Measurements from ENCODE around the gene GAS5.
A peak's percentile ranks its signal among the peaks of the same experiment; 100 is the strongest.

GAS5 gene

DNA sequence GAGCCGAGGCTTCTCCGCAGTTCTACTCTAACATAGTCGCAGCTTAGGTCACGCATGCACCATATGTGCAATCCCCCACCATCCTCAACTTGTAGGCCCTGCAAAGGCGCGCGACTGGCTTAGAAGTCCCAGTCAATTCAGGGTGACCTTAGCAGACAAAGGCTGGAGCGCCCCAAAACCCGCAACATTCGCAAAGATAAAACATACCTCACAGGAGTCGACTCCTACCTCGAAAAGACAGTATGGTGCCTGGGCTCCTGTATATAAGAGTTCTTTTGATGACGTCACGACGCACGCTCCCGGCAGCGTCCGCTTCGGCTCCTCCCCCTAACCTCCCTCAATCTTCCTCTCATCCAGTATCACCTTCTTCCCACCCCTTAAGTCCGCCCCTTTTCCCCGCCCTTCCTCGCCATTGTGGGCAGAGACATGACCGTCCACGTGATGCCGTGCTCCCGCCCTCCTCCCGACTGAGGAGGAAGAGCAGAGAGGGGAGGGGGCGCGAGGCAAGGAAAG, at the start of gene GAS5:
Gene GAS5, minus strand, starts transcription at position 237 of the 513 bp plus-strand sequence.
- Histone ChIP-seq H3K9ac (ENCODE audit: low read length) (peak within 1 kb of the TSS; percentile 99), H3K36me3 (ENCODE audit: control insufficient read depth, low read depth, low read length) (peaks cover 57% of the 10 kb centered on the region), H3K27me3 (ENCODE audit: control insufficient read depth, insufficient read depth, low read length) (no peaks in the 10 kb centered on the region), H3K27ac (ENCODE audit: low read length) (peak within 1 kb of the TSS; percentile 94), H3K4me1 (ENCODE audit: control insufficient read depth, low read depth, low read length) (peaks cover 15% of the 10 kb centered on the region), H3K4me3 (ENCODE audit: low read length) (peak within 1 kb of the TSS; percentile 100), H3K9me3 (ENCODE audit: control insufficient read depth, low read depth, low read length) (peaks cover 4% of the 10 kb centered on the region)

DNA sequence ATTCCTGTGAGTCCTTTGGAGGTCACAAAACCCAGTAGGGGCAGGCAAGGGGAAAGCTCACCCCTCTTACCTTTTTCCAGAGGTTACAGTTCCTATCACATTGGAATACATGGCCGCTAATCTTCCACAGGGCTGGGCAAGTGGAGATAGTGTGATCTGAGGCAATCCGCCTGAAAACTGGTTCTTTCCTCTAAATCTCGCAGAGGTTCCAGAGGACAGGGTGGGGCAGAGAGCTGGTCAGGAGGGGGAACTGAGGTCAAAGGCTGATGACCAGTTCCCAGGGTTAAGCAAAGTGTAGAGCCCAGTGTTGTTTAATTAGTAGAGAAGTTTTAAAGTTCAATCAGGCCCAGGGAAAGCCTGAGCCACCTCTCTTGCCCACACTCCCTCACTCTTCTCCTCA, 49.4 kb upstream of the GAS5 start, which contains the start of gene SERPINC1:
Gene SERPINC1, minus strand, starts transcription at position 179 of the 400 bp plus-strand sequence. Its CDS starts 68 bp downstream, at position 111.
- H3K9me3 ChIP-seq (ENCODE audit: control insufficient read depth, low read depth, low read length), result no peaks in the 10 kb centered on the region
- H3K4me3 ChIP-seq (ENCODE audit: low read length), result no peak within 1 kb of the TSS

DNA sequence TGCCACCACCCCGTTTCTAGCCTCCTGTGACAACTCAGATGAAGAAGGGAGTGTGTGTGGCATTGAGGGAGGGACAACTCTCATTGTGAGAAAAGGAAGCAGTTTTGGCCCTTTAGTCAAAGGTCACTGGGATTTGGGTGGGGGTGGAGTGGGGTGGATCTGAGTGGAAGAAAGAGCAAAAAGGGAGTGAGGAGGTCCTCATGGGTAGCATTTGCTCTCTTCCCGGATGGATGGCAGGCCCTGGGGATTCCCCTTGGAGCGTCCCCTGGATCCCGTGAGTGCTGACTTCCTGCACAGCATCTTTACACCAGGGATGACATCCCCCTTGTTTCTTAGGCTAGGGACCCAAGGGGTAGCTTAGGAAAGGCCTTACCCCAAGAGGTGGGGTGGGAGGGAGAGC, 48.9 kb upstream of the GAS5 start:
- Histone ChIP-seq H3K27me3 (ENCODE audit: control insufficient read depth, insufficient read depth, low read length) (no peaks in the 10 kb centered on the region), H3K9me3 (ENCODE audit: control insufficient read depth, low read depth, low read length) (no peaks in the 10 kb centered on the region), H3K9ac (ENCODE audit: low read length) (no peak overlapping the region), H3K27ac (ENCODE audit: low read length) (no peak overlapping the region), H3K36me3 (ENCODE audit: control insufficient read depth, low read depth, low read length) (no peaks in the 10 kb centered on the region), H3K4me3 (ENCODE audit: low read length) (no peak overlapping the region), H3K4me1 (ENCODE audit: control insufficient read depth, low read depth, low read length) (no peaks in the 10 kb centered on the region)

More for the DNA sequence above, 49.4 kb upstream of the GAS5 start, which contains the start of gene SERPINC1:
- Histone ChIP-seq H3K4me1 (ENCODE audit: control insufficient read depth, low read depth, low read length) (no peaks in the 10 kb centered on the region), H3K36me3 (ENCODE audit: control insufficient read depth, low read depth, low read length) (no peaks in the 10 kb centered on the region), H3K9ac (ENCODE audit: low read length) (no peak within 1 kb of the TSS), H3K27me3 (ENCODE audit: control insufficient read depth, insufficient read depth, low read length) (no peaks in the 10 kb centered on the region), H3K27ac (ENCODE audit: low read length) (no peak within 1 kb of the TSS)

DNA sequence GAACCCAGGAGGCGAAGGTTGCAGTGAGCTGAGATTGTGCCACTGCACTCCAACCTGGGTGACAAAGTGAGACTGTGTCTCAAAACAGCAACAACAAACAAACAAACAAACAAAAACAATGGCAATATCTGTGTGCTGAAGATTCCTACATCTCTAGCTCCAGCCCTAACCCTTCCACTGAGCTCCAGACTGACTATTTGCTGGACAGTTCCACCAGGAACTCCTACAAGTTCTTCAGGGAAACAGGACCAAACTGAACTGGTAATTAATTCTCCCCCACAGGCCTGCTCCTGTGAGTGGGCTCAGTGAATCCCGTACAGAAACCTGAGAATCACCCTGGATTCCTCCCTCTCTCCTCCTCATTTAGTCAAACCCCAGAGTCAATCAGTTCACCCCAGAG, 47.8 kb upstream of the GAS5 start:
- Histone ChIP-seq H3K27me3 (ENCODE audit: control insufficient read depth, insufficient read depth, low read length) (no peaks in the 10 kb centered on the region), H3K4me1 (ENCODE audit: control insufficient read depth, low read depth, low read length) (no peaks in the 10 kb centered on the region), H3K4me3 (ENCODE audit: low read length) (no peak overlapping the region), H3K36me3 (ENCODE audit: control insufficient read depth, low read depth, low read length) (no peaks in the 10 kb centered on the region), H3K9ac (ENCODE audit: low read length) (no peak overlapping the region), H3K9me3 (ENCODE audit: control insufficient read depth, low read depth, low read length) (no peaks in the 10 kb centered on the region), H3K27ac (ENCODE audit: low read length) (no peak overlapping the region)

DNA sequence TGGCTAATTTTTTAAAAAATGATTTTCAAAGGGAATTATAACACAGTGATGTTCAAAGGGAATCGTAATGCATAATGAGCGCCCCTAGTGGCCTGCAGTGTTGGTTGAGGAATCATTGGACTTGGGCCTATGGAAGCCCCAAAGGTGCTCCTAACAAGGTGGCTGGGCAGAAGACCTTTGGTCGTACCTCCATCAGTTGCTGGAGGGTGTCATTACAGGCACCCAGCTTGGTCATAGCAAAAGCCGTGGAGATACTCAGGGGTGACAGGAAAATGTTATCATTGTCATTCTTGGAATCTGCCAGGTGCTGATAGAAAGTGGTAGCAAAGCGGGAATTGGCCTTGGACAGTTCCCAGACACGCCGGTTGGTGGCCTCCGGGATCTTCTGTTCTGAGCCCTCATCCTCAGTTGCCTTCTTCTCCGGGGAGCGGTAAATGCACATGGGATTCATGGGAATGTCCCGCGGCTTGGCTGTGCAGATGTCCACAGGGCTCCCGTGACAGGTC, 46.6 kb upstream of the GAS5 start:
- H3K4me3 ChIP-seq (ENCODE audit: low read length), result no peak overlapping the region
- H3K9me3 ChIP-seq (ENCODE audit: control insufficient read depth, low read depth, low read length), result no peaks in the 10 kb centered on the region
- no peaks in the 10 kb centered on the region for H3K36me3 ChIP-seq (ENCODE audit: control insufficient read depth, low read depth, low read length)
- H3K27me3 ChIP-seq (ENCODE audit: control insufficient read depth, insufficient read depth, low read length), result no peaks in the 10 kb centered on the region
- no peak overlapping the region for H3K27ac ChIP-seq (ENCODE audit: low read length)
- no peak overlapping the region for H3K9ac ChIP-seq (ENCODE audit: low read length)
- H3K4me1 ChIP-seq (ENCODE audit: control insufficient read depth, low read depth, low read length), result no peaks in the 10 kb centered on the region

DNA sequence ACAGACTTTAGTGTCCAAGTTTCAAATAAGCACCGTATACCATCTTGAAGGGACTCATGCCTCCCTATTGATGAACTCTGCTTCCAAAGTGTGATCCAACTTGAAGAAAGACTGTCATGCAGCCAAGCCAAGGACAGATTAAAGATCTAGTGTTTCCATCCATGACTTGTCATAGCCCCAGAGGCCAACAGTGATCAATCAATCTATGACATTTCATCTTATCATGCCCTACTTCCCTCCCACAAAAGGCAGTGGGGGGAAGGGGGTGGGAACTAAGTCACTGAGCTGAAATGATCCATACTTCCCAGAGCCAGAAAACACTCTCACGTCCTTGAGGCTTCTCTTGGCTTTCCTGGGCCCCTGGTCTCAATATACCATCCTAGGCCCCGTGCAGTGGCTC, 45.3 kb upstream of the GAS5 start:
- Histone ChIP-seq H3K36me3 (ENCODE audit: control insufficient read depth, low read depth, low read length) (no peaks in the 10 kb centered on the region), H3K4me1 (ENCODE audit: control insufficient read depth, low read depth, low read length) (no peaks in the 10 kb centered on the region), H3K27ac (ENCODE audit: low read length) (no peak overlapping the region), H3K9me3 (ENCODE audit: control insufficient read depth, low read depth, low read length) (no peaks in the 10 kb centered on the region), H3K9ac (ENCODE audit: low read length) (no peak overlapping the region), H3K27me3 (ENCODE audit: control insufficient read depth, insufficient read depth, low read length) (no peaks in the 10 kb centered on the region), H3K4me3 (ENCODE audit: low read length) (no peak overlapping the region)

DNA sequence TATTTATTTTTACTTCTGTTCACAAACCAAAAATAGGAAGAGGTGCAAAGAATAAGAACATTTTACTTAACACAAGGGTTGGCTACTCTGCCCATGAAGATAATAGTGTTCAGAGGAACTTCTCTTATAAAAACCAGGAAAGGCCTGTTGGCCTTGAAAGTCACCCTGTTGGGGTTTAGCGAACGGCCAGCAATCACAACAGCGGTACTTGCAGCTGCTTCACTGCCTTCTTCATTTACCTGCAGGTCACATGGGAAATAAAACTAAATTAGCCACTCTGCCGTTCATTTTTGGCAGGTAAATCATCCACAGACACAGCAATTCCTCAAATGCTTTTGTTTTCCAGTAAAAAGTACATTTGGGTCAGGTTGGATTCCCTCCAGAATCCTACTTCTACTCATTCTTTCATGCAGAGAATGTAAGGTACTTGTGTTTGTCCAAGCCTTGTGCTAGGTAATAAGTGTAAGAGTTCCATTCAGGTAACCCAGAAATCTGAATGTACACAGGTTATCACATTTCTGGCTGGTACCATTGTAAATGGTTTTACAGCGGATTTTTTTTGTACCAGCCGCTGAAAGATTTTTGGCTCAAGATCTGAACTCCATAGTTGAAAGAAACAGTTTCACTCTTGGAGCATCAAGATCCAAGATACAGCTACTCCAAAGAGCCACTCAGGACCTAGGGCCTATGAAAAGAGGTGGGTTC, 36.2 kb upstream of the GAS5 start:
- Histone ChIP-seq H3K27me3 (ENCODE audit: control insufficient read depth, insufficient read depth, low read length) (no peaks in the 10 kb centered on the region), H3K4me3 (ENCODE audit: low read length) (no peak overlapping the region), H3K27ac (ENCODE audit: low read length) (no peak overlapping the region), H3K9ac (ENCODE audit: low read length) (no peak overlapping the region), H3K9me3 (ENCODE audit: control insufficient read depth, low read depth, low read length) (no peaks in the 10 kb centered on the region), H3K4me1 (ENCODE audit: control insufficient read depth, low read depth, low read length) (peaks cover 19% of the 10 kb centered on the region), H3K36me3 (ENCODE audit: control insufficient read depth, low read depth, low read length) (no peaks in the 10 kb centered on the region)

DNA sequence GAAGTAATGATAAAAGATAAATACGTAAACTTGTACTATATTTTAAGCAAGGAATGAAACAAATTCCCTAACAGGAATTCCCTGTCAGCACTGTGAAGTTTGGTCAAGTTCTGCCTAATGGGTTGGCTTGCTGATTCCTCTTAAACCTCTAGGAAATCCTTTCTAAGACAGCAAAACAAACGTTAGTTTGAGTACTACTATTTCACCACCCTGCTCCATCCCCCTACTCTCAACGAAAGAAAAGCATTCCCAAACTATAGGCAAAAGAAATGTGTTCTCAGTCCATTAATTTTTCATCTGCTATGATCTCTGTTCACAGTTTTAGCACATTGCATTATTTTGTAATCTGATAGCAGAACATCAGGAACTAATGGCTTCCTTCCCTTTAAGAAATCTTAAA, 33.2 kb upstream of the GAS5 start:
- Histone ChIP-seq H3K27ac (ENCODE audit: low read length) (no peak overlapping the region), H3K4me3 (ENCODE audit: low read length) (no peak overlapping the region), H3K9me3 (ENCODE audit: control insufficient read depth, low read depth, low read length) (no peaks in the 10 kb centered on the region), H3K4me1 (ENCODE audit: control insufficient read depth, low read depth, low read length) (peaks cover 19% of the 10 kb centered on the region), H3K27me3 (ENCODE audit: control insufficient read depth, insufficient read depth, low read length) (no peaks in the 10 kb centered on the region), H3K36me3 (ENCODE audit: control insufficient read depth, low read depth, low read length) (no peaks in the 10 kb centered on the region), H3K9ac (ENCODE audit: low read length) (no peak overlapping the region)

DNA sequence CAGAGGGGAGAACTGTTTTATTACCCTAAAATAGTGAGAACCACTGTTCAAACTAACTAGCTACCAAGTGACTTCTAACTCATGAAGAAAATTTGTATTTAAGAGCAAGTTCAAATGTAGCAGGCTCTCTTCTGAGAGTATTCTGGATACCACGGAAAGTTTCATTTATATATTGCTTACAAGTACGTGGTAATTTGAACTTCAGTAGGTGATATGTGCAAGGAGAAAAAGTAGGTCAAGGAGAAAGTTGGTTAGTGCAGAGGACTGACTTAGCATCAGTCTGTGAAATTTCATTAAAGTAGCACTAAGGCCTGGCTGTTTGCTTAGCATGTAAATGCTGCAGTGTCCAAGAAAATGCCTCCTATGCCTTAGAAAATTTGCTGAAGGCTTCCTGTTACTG, 32.6 kb upstream of the GAS5 start:
- Histone ChIP-seq H3K27ac (ENCODE audit: low read length) (no peak overlapping the region), H3K4me3 (ENCODE audit: low read length) (no peak overlapping the region), H3K9me3 (ENCODE audit: control insufficient read depth, low read depth, low read length) (no peaks in the 10 kb centered on the region), H3K4me1 (ENCODE audit: control insufficient read depth, low read depth, low read length) (peaks cover 19% of the 10 kb centered on the region), H3K9ac (ENCODE audit: low read length) (no peak overlapping the region), H3K36me3 (ENCODE audit: control insufficient read depth, low read depth, low read length) (peaks cover 3% of the 10 kb centered on the region), H3K27me3 (ENCODE audit: control insufficient read depth, insufficient read depth, low read length) (no peaks in the 10 kb centered on the region)

DNA sequence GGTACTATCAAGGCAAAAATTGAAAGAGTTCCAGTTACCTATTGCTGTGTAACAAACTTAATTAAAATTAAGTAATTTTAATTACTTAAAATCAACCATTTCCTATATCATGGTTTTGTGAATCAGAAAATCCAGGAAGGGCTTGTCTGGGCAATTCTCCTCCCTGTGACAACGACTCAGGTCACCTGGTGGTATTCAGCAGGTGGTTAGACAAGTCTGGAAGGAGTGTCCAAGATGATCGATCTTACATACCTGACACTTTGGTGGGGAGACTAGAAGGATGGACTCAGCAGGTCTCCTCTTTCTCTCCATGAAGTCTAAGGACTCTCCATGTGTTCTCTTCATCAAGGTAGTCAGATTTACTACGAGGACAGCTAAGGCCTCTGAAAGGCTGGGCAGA, 26.4 kb upstream of the GAS5 start:
- Histone ChIP-seq H3K27me3 (ENCODE audit: control insufficient read depth, insufficient read depth, low read length) (no peaks in the 10 kb centered on the region), H3K36me3 (ENCODE audit: control insufficient read depth, low read depth, low read length) (peaks cover 3% of the 10 kb centered on the region), H3K27ac (ENCODE audit: low read length) (no peak overlapping the region), H3K9me3 (ENCODE audit: control insufficient read depth, low read depth, low read length) (no peaks in the 10 kb centered on the region), H3K4me3 (ENCODE audit: low read length) (no peak overlapping the region), H3K4me1 (ENCODE audit: control insufficient read depth, low read depth, low read length) (peaks cover 13% of the 10 kb centered on the region), H3K9ac (ENCODE audit: low read length) (no peak overlapping the region)

DNA sequence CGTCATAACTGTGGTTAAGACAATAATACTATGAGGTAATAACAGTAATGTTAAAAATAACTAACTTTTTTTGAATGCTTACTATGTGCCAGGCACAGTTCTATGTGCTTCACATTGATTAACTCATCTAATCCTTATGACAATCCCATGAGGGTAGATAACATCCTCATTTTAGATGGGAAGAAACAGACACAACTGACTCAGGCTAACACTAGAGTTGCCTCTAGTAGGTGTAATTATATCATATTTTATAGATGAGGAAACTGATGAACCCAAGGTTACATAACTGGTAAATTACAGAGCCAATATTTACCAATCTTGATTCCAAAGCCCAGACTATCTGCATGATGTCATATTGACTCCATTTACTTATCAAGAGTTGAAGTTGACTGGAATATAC, 25.8 kb upstream of the GAS5 start:
- Histone ChIP-seq H3K9me3 (ENCODE audit: control insufficient read depth, low read depth, low read length) (no peaks in the 10 kb centered on the region), H3K27ac (ENCODE audit: low read length) (no peak overlapping the region), H3K9ac (ENCODE audit: low read length) (no peak overlapping the region), H3K4me3 (ENCODE audit: low read length) (no peak overlapping the region), H3K4me1 (ENCODE audit: control insufficient read depth, low read depth, low read length) (peaks cover 19% of the 10 kb centered on the region), H3K27me3 (ENCODE audit: control insufficient read depth, insufficient read depth, low read length) (no peaks in the 10 kb centered on the region), H3K36me3 (ENCODE audit: control insufficient read depth, low read depth, low read length) (peaks cover 3% of the 10 kb centered on the region)

DNA sequence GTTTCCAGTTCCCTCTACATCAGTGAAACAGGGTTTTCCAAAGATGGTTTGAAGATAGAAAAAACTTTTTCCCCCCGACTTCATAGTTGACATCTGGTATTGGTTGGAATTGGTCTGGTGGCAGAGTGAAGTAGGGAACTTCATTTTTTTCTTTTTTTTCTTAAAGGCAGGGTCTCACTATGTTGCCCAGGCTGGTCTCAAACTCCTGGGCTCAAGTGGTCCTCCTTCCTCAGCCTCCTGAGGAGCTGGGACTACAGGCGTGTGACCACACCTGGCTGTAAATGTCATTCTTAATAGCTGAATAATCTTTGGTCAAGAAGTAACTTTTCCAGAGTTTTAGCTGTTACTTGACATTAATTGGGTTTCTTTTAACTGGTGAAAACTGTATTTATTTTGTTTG, 22.1 kb upstream of the GAS5 start:
- Histone ChIP-seq H3K27me3 (ENCODE audit: control insufficient read depth, insufficient read depth, low read length) (no peaks in the 10 kb centered on the region), H3K27ac (ENCODE audit: low read length) (peak overlapping the region; percentile 18), H3K4me3 (ENCODE audit: low read length) (no peak overlapping the region), H3K9me3 (ENCODE audit: control insufficient read depth, low read depth, low read length) (no peaks in the 10 kb centered on the region), H3K4me1 (ENCODE audit: control insufficient read depth, low read depth, low read length) (peaks cover 32% of the 10 kb centered on the region), H3K36me3 (ENCODE audit: control insufficient read depth, low read depth, low read length) (peaks cover 10% of the 10 kb centered on the region), H3K9ac (ENCODE audit: low read length) (no peak overlapping the region)

Measured in iPS-18a (cell line).